ENCODE data around the gene PTGDS.

PTGDS gene

GRCh38 chr9:136945333-136946227 is 31.7 kb upstream of the PTGDS start:
- no peak for DNase-seq (ENCODE audit: low read depth in 2 of 2)
- TF ChIP-seq CTCF (IDR thresholded peaks at IDR 0.05; ENCODE audit: low read depth, low read length) = no peak
- no peak overlapping the region for H3K4me3 ChIP-seq (replicated peaks in 1 of 2; ENCODE audit: low read depth in 2 of 2, low read length in 2 of 2)

- no peak for DNase-seq (ENCODE audit: low read depth in 2 of 2)
- H3K4me3 ChIP-seq (replicated peaks in 1 of 2; ENCODE audit: low read depth in 2 of 2, low read length in 2 of 2) = no peak overlapping the region
- TF ChIP-seq CTCF (IDR thresholded peaks at IDR 0.05; ENCODE audit: low read depth, low read length) = no peak
Measured at GRCh38 chr9:136946228-136947027, 30.9 kb upstream of the PTGDS start.

- no peak overlapping the region for H3K4me3 ChIP-seq (replicated peaks in 1 of 2; ENCODE audit: low read depth in 2 of 2, low read length in 2 of 2)
- TF ChIP-seq CTCF (IDR thresholded peaks at IDR 0.05; ENCODE audit: low read depth, low read length) = no peak
- no peak for DNase-seq (ENCODE audit: low read depth in 2 of 2)
Measured at GRCh38 chr9:136947028-136947891, 30.0 kb upstream of the PTGDS start.

- TF ChIP-seq CTCF (IDR thresholded peaks at IDR 0.05; ENCODE audit: low read depth, low read length) = peak; percentile 44
Measured at GRCh38 chr9:136947955-136948510, 29.3 kb upstream of the PTGDS start.

GRCh38 chr9:136949239-136949816 is 28.0 kb upstream of the PTGDS start:
- H3K4me3 ChIP-seq (replicated peaks in 1 of 2; ENCODE audit: low read depth in 2 of 2, low read length in 2 of 2) = peak overlapping the region; percentile 42 to 51
- DNase-seq (ENCODE audit: low read depth in 2 of 2) = no peak
- TF ChIP-seq CTCF (IDR thresholded peaks at IDR 0.05; ENCODE audit: low read depth, low read length) = no peak

More at GRCh38 chr9:136947955-136948510, 29.3 kb upstream of the PTGDS start:
- peak; percentile 46 to 49 for DNase-seq (ENCODE audit: low read depth in 2 of 2)
- H3K4me3 ChIP-seq (replicated peaks in 1 of 2; ENCODE audit: low read depth in 2 of 2, low read length in 2 of 2) = no peak overlapping the region
